Umbilical cord (tissue), 2 donors: Measurements from ENCODE around the gene TMEM255A. TPM values are rescaled to one million over a fixed set of nuclear protein-coding genes. Genes with fewer than 3 reads are reported as not detected.

ENCODE experiments used
- DNase-seq: peaks from one replicate; pipeline ENCODE4 v3.0.0-alpha.2; 2015; ENCODE audit warnings: low spot score
- total RNA-seq: library from RNA; depleted of rRNA; stranded (reverse); fragments of >200 nt; gene quantifications from one replicate; pipeline ENCODE4 v1.2.3, GENCODE V29; 2014; ENCODE audit warnings: low replicate concordance; ENCODE audit not compliant: insufficient read depth

TMEM255A gene
- total RNA-seq, 1 donor from 2014 or later = 1.7 TPM

GRCh38 chrX:120308558-120308957, 2.7 kb downstream of the TMEM255A start:
- DNase-seq = no peak

GRCh38 chrX:120306630-120307029, 4.6 kb downstream of the TMEM255A start:
- DNase-seq = no peak

GRCh38 chrX:120305531-120306141, 5.6 kb downstream of the TMEM255A start:
- no peak for DNase-seq

- DNase-seq = no peak
Measured at GRCh38 chrX:120304256-120304655, 7.0 kb downstream of the TMEM255A start.

GRCh38 chrX:120302434-120302833, 8.8 kb downstream of the TMEM255A start:
- peak; percentile 0 for DNase-seq

- no peak for DNase-seq
Measured at GRCh38 chrX:120301960-120302359, 9.3 kb downstream of the TMEM255A start.

- DNase-seq = no peak
Measured at GRCh38 chrX:120301497-120301896, 9.8 kb downstream of the TMEM255A start.

GRCh38 chrX:120299928-120300327, 11.3 kb downstream of the TMEM255A start:
- DNase-seq = peak; percentile 3

GRCh38 chrX:120297923-120298322, 13.3 kb downstream of the TMEM255A start:
- no peak for DNase-seq

- no peak for DNase-seq
Measured at GRCh38 chrX:120294651-120295050, 16.6 kb downstream of the TMEM255A start.

GRCh38 chrX:120293015-120293414, 18.2 kb downstream of the TMEM255A start:
- no peak for DNase-seq

GRCh38 chrX:120291211-120291610, 20.1 kb downstream of the TMEM255A start:
- DNase-seq = no peak

GRCh38 chrX:120290107-120290506, 21.2 kb downstream of the TMEM255A start:
- DNase-seq = no peak

GRCh38 chrX:120287513-120288112, 23.6 kb downstream of the TMEM255A start:
- no peak for DNase-seq

GRCh38 chrX:120286733-120287512, 24.3 kb downstream of the TMEM255A start:
- no peak for DNase-seq

GRCh38 chrX:120282697-120283096, 28.6 kb downstream of the TMEM255A start:
- DNase-seq = no peak

- no peak for DNase-seq
Measured at GRCh38 chrX:120281761-120282160, 29.5 kb downstream of the TMEM255A start.

- no peak for DNase-seq
Measured at GRCh38 chrX:120281021-120281624, 30.1 kb downstream of the TMEM255A start.

GRCh38 chrX:120274958-120275357, 36.3 kb downstream of the TMEM255A start:
- DNase-seq = no peak

GRCh38 chrX:120274145-120274544, 37.1 kb downstream of the TMEM255A start:
- DNase-seq = no peak

GRCh38 chrX:120271218-120271617, 40.0 kb downstream of the TMEM255A start:
- no peak for DNase-seq

GRCh38 chrX:120270567-120270966, 40.7 kb downstream of the TMEM255A start:
- no peak for DNase-seq
